A549 treated with dexamethasone at 1 μM for 4 hours (cell line): ENCODE measurements around the gene PGS1. TPM values are rescaled to one million over a fixed set of nuclear protein-coding genes. Genes with fewer than 3 reads are reported as not detected.

Experiments
- total RNA-seq: library from RNA; stranded (reverse); fragments of 200-300 nt; extraction: Qiagen RNA extraction; gene quantifications from 5 replicates; pipeline ENCODE4 v1.2.3, GENCODE V29; 2022

PGS1 gene, protein sequence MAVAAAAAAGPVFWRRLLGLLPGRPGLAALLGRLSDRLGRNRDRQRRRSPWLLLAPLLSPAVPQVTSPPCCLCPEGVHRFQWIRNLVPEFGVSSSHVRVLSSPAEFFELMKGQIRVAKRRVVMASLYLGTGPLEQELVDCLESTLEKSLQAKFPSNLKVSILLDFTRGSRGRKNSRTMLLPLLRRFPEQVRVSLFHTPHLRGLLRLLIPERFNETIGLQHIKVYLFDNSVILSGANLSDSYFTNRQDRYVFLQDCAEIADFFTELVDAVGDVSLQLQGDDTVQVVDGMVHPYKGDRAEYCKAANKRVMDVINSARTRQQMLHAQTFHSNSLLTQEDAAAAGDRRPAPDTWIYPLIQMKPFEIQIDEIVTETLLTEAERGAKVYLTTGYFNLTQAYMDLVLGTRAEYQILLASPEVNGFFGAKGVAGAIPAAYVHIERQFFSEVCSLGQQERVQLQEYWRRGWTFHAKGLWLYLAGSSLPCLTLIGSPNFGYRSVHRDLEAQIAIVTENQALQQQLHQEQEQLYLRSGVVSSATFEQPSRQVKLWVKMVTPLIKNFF
- 18.0 to 24.0 TPM (median 22.9 TPM) in 5 replicates for total RNA-seq

DNA sequence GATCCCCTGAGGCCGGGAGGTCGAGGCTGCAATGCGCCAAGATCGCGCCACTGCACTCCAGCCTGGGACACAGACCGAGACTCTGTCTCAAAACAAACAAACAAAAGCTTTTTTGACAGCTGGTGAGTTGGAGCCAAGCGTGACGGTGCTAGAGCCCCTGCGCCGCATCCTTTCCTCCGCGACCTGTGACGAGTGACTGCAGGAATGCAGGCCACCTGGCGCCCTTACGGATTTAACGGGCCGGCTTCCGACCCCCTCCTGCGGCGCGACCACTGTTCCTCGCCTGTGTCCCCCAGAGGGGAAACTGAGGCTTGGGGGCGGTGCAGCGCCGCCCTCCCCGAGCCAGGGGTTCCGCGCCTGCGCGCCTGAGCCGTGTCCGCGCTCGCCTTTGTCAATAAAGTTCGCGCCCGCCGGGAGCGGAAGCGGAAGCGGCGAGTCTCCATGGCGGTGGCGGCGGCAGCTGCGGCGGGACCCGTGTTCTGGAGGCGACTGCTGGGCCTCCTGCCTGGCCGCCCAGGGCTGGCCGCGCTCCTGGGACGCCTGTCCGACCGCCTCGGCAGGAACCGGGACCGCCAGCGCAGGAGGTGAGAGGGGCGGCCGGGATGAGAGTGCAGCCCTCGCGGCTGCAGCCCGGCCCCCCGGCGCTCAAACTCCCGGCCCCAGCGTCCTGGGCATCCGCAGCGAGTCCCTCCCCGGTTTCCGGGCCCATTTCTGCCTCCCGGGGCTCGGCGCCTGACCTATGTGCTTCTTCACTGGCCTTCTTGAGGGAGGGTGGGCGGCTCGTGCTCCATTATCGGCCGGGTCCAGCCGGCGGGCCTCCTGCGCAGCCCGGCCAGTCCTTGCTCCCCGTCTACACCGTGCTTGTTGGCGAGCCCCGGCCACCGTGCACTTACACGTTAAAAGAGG is at the start of gene PGS1:
PGS1 (plus strand) TSS at position 425 of the 906 bp plus-strand sequence; CDS start at position 442, 17 bp downstream.

GRCh38 chr17:78359997-78360370 is 18.5 kb upstream of the PGS1 start, which contains the start of gene SOCS3:
Gene SOCS3, minus strand, starts transcription at chr17:78360077. Its CDS starts 982 bp downstream, at chr17:78359095.

Other genes starting within 250 kb of the PGS1 start
- 6.9 to 11.5 TPM (median 10.3 TPM) in 5 replicates for gene TMC6, start 249.9 kb upstream of the PGS1 start, total RNA-seq
- gene TMC8, start 247.9 kb upstream of the PGS1 start, total RNA-seq = 0.14 to 0.45 TPM (median 0.18 TPM) in 5 replicates
- gene C17orf99, start 232.3 kb upstream of the PGS1 start, total RNA-seq = not detected in 5 replicates
- 114 to 204 TPM (median 178 TPM) in 5 replicates for gene SYNGR2, start 210.1 kb upstream of the PGS1 start, total RNA-seq
- 193 to 278 TPM (median 209 TPM) in 5 replicates for gene TK1, start 191.6 kb upstream of the PGS1 start, total RNA-seq
- gene AFMID, start 191.3 kb upstream of the PGS1 start, total RNA-seq = 37.6 to 51.2 TPM (median 41.4 TPM) in 5 replicates
- 94.4 to 106 TPM (median 104 TPM) in 5 replicates for gene BIRC5, start 164.4 kb upstream of the PGS1 start, total RNA-seq
- gene TMEM235, start 147.0 kb upstream of the PGS1 start, total RNA-seq = not detected in 5 replicates
- gene SOCS3, start 18.6 kb upstream of the PGS1 start, total RNA-seq = 24.9 to 33.0 TPM (median 30.6 TPM) in 5 replicates
- 0.91 to 1.2 TPM (median 1.0 TPM) in 5 replicates for gene DNAH17, start 198.7 kb downstream of the PGS1 start, total RNA-seq